HG03064 (cell line): ENCODE measurements around the gene PIGP.
"Not testable (repeated sequence)": the region's sequence is repeated elsewhere in the genome, so short reads cannot be mapped to it uniquely, and the experiment has no call there.

Source experiments
- ATAC-seq: cut with Tn5 transposase; IDR thresholded peaks from one replicate; pipeline ENCODE4 v1.9.1; 2021; ENCODE audit warnings: low read depth; ENCODE audit not compliant: unreplicated experiment

Gene PIGP

DNA sequence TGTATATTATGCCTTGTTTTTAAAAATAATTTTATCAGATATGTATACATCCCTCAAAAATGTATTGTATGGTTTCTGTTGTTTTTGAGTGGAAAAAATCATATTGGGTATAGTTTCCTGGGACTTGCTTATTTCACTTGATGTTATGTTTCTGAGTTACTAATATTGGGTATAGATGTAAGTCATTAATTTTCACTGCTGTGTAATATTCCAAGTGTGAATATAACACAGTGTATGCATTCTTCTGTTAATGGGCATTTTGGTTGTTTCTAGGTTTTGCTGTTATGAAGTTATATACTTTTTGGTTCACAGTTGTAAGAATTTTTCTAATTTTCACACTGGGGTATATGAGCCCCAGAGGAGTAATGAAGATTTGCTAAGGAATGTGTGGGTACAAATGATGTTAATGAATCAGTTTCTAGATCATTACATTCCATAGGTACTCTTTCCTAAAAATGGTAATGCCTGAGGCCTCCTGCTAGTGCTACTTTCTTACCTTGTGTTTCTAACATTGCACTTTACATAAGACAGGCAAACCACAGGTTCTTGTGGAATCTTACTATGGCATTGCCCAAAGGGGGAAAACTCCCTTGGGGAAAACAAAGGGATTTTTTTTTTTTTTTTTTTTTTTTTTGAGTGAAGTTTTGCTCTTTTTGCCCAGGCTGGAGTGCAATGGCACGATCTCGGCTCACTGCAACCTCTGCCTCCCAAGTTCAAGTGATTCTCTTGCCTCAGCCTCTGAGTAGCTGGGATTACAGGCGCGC, 3.4 kb upstream of the PIGP start:
- ATAC-seq, result no peak

DNA sequence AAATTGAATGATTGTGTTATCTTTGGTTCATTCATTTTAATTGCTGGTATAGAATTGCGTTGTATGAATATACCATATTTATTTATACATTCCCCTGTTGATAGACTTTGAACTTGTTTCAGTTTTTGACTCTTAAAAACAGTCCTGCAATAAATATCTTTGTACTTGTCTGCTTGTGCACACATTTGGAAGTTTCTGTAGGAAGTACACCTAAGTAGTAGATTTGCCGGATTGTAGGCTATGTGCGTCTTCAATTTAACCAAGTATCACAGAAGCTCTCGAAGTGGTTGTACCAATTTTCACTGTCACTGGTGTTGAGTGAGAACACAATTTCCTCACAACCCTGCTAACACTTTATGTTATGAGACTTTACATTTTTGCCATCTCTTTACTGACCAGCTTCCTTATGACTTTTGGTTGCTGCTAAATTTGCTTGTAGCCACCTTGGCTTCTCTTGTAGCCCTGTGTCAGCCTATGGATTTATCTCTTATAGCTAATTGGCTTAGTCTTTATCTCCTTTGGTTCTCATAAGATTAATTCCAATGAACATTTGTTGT, 2.4 kb upstream of the PIGP start:
- no peak for ATAC-seq

- ATAC-seq, result no peak
Measured at GRCh38 chr21:37074546-37074945, 1.7 kb upstream of the PIGP start.

DNA sequence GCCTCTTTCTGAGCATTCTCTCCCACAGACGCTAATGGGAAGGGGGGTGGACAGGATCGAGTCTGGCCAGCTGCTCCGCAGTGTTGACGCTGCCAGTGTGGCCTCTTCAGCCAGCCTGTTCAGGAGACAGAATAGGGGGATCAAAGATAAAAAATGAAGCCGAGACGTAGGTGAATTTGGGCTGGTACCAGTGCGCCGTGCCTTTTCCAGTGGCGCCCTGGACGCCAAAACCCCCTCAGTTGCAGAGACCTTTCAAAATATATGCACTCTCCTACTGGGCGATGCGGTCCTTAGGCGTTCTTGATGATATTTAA, 1.3 kb upstream of the PIGP start:
- no peak for ATAC-seq

GRCh38 chr21:37073417-37074196, 736 bp upstream of the PIGP start:
- ATAC-seq, result peak; percentile 33

GRCh38 chr21:37072274-37072987, 440 bp downstream of the PIGP start:
- ATAC-seq, result peak; percentile 33

- ATAC-seq, result no peak
Measured at GRCh38 chr21:37071561-37072273, 1.2 kb downstream of the PIGP start.

DNA sequence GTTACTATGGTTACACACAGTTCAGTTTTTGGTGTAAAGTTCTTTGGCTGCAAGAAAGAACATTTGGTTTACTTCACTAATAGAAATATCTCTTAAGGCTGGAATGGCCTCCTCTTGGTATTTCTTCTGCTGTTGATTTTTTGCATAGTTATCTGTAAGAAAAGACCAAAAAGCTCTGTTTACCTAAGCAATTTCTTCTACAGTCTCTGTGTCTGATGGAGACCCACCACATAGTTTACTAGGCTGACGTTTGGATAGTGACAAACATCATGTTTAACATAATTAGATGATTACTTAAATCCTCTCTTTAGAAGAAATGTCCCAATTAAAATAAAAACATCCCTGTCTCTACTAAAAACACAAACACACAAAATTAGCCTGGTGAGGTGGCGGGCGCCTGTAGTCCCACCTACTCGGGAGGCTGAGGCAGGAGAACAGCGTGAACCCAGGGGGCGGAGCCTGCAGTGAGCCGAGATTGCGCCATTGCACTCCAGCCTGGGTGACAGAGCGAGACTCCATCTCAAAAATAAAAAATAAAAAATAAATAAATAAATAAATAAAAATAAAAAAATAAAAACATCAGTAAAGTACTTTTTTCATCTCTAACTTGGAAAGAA, 7.2 kb downstream of the PIGP start:
- no peak for ATAC-seq

DNA sequence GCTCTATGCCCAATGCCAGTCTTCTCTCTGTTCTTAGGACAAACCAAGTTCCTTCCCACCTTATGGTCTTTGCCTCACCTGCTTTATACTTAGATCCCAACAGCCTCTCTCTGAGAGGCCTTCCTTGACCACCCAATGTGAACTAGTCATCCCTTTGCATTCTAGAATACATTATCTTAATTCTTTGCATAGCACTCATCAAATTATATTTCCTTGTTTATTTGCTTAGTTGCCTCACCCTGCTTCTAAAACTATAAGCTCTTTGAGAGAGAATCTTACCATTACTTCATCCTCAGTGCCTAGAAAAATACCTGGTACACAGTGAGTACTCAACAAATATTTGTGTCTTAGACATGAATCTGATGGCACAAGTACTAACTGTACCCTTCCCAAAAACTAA, 8.0 kb downstream of the PIGP start:
- ATAC-seq, result no peak

DNA sequence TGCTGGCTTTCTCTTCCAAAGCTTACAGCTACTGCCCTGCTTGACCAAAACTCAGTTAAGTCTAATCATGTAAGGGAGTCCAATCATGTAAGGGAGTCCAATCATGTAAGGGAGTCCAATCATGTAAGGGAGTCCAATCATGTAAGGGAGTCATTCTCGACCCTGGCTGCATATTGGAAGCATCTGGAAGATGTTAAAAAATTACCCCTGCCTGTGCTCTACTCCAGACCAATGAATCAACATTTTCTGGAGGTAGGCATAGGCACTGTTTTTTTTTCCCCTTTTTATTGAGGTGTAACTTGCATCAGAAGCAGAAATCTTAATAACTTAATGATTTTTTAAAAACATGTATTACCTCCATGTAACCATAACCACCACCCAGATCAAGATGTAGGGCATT, 9.4 kb downstream of the PIGP start:
- no peak for ATAC-seq

DNA sequence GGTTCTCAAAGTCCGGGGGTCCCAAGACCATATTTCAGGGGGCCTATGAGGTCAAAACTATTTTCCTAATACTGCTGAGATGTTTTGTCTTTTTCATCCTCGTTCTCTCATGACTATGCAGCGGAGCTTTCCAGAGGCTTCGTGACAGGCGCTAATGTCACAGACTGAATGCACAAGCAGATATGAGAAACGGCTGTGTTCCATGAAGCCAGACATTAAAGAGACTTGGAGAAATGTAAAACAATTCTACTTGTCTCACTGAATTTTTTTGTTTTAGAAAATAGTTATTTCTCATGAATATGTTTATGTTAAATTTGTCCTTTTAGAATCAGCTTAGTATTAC, 10.3 kb downstream of the PIGP start:
- no peak for ATAC-seq

DNA sequence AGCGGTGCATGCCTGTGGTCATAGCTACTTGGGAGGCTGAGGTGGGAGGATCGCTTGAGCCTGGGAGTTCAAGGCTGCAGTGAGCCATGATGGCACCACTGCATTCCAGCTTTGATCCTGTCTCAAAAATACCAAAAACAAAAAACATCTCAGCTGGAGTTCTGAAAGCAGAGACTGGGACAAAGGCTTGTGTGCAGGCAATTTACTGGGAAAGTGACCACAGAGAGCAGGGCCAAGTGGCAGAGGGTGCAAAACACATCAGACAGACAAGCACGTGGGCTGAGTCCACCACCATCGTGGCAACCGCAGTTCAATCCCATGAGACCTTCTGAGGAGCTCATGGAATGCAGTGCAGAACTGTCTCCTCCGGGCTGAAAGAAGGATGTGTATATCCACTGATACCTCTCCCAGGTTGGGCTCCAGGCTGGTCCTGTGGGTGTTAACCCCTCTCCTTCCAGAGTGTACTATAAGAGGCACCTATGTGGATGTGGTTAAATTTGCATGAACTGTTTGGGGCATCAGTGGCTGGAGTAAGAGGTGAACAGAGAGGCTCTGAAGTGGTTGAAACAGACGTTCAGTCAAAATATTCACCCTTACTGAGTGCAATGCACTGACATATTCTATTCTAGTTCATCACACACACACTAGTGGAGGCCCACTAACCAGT, 10.8 kb downstream of the PIGP start:
- no peak for ATAC-seq

- ATAC-seq, result no peak
Measured at GRCh38 chr21:37060296-37060695, 12.6 kb downstream of the PIGP start.

- ATAC-seq, result no peak
Measured at GRCh38 chr21:37059181-37059580, 13.7 kb downstream of the PIGP start.

DNA sequence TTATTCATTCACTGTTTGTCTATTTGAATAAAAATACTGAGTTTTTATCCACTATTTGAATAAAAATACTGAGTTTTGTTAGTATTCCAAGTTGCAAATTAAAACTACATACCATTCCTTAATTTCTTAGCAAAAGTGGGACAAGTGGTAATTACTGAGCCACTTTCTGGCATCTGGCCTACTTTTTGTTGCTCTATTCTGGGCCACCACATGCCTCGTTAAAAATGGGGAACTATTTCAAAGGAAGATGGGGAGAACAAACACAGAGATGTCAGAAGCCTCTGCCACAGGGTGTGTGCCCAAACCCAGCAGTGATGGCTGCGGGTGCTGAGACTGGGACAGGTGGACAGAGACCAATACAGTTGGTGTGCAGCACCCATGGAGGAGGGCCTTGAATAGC, 14.6 kb downstream of the PIGP start:
- ATAC-seq, result no peak

DNA sequence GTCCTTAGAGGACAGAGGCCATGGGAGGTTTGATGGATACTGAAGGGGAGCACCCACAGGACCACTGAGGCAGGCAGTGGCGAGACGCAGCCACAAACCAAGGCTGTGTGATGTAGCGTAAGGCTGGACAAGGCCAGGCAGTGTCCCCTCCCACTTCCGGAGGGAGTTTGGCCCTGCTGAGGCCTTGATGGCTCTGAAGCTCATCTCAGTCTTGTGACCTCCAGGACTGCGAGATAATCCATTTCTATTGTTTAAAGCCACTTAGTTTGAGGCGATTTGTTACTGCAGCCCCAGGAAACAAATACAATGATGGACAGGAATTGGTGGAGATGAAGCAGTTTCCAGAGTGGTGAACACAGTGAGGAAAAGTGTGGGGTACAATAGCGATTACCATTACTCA, 15.3 kb downstream of the PIGP start:
- ATAC-seq, result no peak

- ATAC-seq, result no peak
Measured at GRCh38 chr21:37055271-37055855, 17.5 kb downstream of the PIGP start.

DNA sequence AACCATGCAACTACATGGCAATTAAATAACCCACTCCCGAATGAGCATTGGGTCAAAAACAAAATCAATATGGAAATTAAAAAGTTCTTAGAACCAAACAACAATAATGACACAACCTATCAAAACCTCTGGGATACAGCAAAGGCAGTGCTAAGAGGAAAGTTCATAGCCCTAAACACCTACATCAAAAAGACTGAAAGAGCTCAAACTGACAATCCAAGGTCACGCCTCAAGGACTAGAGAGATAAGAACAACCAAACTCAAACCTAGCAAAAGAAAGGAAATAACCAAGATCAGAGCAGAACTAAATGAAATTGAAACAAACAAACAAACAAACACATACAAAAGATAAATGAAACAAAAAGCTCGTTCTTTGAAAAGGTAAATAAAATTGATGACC, 23.1 kb downstream of the PIGP start:
- ATAC-seq, result not testable (repeated sequence)

DNA sequence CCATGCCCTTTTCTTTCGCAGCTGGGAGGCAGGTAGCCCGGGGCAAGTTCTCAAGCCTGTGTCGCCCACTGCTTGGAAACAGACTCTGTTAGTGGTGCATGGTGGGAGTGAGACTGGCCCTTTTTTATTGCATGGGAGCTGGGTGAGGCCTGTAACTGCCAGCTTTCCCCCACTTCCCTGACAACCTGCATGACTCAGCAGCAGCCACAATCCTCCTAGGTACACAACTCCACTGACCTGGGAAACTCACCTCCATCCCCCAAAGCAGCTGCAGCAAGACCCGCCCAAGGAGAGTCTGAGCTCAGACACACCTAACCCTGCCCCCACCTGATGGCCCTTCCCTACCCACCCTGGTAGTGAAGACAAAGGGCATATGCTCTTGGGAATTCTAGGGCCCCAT, 25.8 kb downstream of the PIGP start:
- no peak for ATAC-seq

- no peak for ATAC-seq
Measured at GRCh38 chr21:37045556-37045955, 27.3 kb downstream of the PIGP start.
